HG03575 (cell line): Measurements from ENCODE around the gene MAP3K10.

Source experiments
- ATAC-seq: cut with Tn5 transposase; IDR thresholded peaks from one replicate; pipeline ENCODE4 v1.9.1; 2021; ENCODE audit not compliant: unreplicated experiment, insufficient number of reproducible peaks, low FRiP score; ENCODE audit errors: extremely low read depth

MAP3K10 gene

GRCh38 chr19:40229926-40230417, 38.7 kb downstream of the MAP3K10 start:
- ATAC-seq = no peak

GRCh38 chr19:40231057-40231456, 39.8 kb downstream of the MAP3K10 start:
- ATAC-seq = no peak

DNA sequence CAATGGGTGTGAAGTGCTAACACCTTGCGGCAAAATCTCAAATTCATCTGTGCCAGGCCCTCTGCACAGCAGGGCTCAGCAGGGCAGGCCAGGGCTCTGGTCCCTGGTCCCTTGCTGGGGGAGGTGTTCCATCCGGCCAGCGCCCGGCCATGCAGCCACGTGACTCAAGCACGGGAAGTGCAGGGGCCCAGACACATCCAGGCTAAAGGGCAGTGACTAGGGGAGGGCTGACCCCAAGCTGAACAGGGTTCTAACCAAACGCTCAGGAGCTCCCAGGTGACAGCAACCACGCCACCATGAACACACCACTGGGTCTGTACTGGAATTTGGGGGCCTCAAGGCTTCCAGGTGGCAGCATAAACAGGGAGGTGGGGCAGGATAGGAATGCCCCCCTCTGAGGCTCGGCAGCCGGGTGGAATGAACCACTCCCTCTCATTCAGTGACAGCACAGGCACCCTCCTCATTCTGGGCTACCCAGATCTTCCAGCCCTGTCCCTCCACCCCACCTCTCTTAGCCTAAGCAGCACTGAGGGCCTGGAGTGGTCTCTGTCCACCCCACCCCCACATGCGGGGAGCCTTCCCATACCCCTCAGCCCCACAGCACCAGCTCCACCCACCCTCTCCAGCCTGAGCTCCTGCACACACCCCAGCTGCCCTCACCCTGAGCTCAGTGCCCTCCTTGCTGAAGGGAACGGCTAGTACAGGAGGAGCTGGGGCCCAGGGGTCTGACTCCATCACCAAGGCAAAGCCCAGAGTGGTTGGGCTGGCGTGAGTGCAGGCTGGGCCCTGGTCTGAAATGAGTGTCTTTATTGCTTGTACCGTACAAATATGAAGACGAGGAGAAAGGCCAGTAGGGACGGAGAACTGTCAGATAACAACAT, 40.6 kb downstream of the MAP3K10 start:
- ATAC-seq = no peak

DNA sequence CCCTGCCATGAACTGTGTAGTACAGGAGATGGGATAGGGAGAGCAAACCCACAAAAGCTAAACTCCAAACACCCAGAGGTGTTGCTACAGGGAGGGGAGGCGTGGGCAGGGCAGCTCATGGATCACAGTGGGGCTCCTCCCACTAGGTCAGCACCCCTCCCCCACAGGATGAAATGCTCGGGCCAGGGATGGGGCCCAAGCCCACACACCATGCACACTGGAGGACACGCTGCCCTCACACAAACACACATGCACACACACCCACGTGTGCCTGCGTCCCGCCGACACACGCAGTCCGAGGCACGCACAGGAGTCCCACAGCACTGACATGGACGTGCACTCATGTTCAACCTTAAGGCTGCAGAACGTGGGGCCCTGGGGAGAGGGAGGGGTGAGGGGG, 41.3 kb downstream of the MAP3K10 start:
- no peak for ATAC-seq

GRCh38 chr19:40232949-40233810, 42.0 kb downstream of the MAP3K10 start:
- no peak for ATAC-seq

GRCh38 chr19:40233811-40234389, 42.7 kb downstream of the MAP3K10 start:
- no peak for ATAC-seq

- ATAC-seq = no peak
Measured at GRCh38 chr19:40234429-40235237, 43.4 kb downstream of the MAP3K10 start.

DNA sequence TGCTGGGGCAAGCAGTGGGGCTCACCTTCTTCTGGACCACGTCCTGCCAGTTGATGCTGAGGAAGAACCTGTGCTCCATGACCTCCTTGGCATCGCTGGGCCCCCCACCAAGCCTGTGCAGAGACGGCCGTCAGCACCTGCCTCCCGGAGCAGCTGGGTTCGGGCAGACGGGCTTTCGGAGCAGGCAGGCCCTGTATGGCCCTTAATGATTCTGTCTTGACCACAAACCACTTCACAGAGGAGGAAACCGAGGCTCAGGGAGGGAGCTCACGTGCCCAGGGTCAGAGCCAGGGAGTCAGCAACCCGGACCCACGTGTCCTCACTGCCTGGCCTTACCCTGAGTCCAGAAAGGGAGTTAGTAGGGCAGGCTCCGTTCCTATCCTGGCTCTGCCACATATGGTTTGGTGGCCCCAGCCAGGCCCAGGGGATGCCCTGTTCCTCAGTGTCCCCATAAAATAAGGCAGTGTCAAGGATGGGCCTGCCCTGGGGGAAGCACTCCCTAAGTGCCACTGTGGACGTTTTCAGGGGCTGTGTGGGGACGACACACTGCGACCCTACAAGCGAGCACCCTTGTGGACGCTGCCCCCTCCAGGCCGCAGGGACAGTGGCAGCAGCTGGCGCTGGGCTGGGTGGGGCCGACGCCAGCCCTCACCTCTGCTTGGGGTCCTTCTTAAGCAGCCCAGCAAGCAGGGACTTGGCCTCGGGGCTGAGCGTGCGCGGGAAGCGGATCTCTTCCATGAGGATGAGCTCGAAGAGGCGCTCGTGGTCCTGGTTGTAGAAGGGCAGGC, 44.2 kb downstream of the MAP3K10 start:
- ATAC-seq = no peak

DNA sequence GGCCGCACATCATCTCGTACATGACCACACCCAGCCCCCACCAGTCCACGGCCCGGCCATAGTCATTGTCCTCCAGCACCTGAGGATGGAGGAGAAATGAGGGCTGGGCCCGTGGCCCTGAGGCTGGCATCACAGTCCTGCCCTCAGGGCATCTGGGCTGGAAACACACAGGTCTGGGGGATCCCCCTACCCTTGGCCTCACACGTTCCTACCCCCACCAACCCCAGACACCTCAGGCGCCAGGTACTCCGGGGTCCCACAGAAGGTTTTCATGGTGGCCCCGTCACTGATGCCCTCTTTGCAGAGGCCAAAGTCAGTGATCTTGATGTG, 44.8 kb downstream of the MAP3K10 start:
- ATAC-seq = no peak

- no peak for ATAC-seq
Measured at GRCh38 chr19:40236366-40236765, 45.1 kb downstream of the MAP3K10 start.

- ATAC-seq = no peak
Measured at GRCh38 chr19:40237791-40238190, 46.6 kb downstream of the MAP3K10 start.

GRCh38 chr19:40238775-40239174, 47.5 kb downstream of the MAP3K10 start:
- no peak for ATAC-seq

GRCh38 chr19:40239415-40240226, 48.4 kb downstream of the MAP3K10 start:
- no peak for ATAC-seq

- no peak for ATAC-seq
Measured at GRCh38 chr19:40240332-40240731, 49.1 kb downstream of the MAP3K10 start.

DNA sequence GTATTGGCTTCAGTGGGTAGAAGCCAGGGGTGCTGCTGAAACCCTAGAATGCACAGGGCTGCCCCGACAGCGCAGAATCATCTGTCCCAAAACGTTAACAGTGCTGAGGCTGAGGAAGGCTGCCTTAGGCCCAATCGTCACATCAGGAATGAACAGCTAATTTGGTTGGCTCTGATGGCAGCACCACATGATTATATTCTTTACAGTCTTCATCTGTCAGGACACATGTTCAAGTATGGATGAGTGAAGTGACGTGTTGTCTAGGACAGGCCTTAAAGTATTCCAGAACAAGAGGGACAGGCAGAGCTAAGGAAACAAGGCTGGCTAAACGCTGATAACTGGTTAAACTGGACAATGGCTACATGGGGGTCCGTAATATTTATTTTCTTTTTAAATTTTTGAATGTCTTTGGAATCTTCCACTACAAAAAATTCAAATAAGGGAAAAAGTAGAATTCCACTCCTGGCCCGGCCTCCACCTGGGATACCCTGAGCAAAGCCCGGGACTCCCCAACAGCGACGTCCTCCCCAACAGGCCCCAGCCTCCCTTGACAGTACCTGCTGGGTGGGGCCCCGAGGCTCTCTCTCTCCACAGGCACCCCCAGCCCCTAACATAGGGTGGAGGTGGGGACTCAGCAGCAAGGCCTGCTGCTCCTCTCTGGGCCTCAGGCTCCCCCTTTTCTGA, 50.0 kb downstream of the MAP3K10 start:
- no peak for ATAC-seq

GRCh38 chr19:40241809-40242384, 50.7 kb downstream of the MAP3K10 start:
- no peak for ATAC-seq

GRCh38 chr19:40242480-40242879, 51.3 kb downstream of the MAP3K10 start:
- ATAC-seq = no peak
